ENCODE measurements around the gene LDLRAD4.

The LDLRAD4 gene

DNA sequence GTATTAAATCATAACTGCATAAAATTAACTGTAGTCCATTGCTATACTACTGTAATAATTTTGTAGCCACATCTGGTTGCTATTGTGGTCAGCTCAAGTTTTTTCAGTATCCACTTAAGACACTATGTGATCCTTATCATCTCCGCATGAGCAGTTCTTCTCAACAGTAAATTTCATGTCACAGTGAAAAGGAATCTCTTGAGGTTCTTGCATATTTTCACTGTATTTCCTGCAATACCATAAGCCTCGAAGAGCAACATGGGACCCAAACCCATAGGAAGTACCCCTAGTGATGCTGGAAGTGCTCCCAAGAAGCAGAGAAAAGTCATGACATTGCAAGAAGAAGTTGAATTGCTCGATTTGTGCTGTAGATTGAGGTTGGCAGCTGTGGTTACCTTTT, 86.7 kb downstream of the LDLRAD4 start:
- TF ChIP-seq, protein P1, sequence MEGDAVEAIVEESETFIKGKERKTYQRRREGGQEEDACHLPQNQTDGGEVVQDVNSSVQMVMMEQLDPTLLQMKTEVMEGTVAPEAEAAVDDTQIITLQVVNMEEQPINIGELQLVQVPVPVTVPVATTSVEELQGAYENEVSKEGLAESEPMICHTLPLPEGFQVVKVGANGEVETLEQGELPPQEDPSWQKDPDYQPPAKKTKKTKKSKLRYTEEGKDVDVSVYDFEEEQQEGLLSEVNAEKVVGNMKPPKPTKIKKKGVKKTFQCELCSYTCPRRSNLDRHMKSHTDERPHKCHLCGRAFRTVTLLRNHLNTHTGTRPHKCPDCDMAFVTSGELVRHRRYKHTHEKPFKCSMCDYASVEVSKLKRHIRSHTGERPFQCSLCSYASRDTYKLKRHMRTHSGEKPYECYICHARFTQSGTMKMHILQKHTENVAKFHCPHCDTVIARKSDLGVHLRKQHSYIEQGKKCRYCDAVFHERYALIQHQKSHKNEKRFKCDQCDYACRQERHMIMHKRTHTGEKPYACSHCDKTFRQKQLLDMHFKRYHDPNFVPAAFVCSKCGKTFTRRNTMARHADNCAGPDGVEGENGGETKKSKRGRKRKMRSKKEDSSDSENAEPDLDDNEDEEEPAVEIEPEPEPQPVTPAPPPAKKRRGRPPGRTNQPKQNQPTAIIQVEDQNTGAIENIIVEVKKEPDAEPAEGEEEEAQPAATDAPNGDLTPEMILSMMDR (IDR thresholded peaks at IDR 0.05; ENCODE audit: extremely low read depth, missing control alignments), result no peak
- no peak for DNase-seq (ENCODE audit: low spot score)

DNA sequence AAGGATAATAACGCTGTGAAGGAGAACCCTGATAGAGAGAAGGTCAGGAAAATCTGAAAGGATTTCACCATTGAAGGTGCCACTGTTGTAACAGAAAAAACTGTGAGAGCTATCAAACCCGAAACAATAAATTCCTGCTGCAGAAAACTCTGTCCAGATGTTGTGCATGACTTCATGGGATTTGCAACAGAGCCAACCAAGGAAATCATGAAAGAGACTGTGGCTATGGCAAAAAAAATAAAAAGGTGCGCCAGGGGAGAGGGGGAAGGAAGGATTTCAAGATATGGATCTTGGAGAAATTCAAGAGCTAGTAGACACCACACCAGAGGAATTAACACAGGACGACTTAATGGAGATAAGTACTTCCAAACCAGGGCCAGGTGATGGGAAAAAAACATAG, 88.0 kb downstream of the LDLRAD4 start:
- TF ChIP-seq, protein P1 (IDR thresholded peaks at IDR 0.05; ENCODE audit: extremely low read depth, missing control alignments), result no peak
- DNase-seq (ENCODE audit: low spot score), result no peak

DNA sequence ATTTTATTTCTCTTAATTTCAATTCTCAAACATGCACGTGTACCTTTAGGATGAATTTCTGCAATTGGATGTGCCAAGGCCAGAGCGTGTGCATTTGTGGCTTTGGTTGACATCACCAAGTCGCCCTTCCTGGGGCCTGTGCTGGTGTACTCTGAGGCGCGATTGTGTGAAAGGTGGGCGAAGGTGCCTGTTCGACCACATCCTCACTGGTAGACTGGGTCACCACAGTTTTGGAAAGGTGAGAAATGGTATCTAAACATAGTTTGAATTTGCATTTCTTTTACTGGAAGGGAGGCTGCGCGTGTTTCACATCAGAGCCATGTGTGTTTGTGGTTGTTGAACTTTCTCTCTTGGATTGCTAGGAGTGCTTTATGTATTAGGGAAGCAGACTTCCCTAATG, 89.8 kb downstream of the LDLRAD4 start:
- TF ChIP-seq, protein P1 (IDR thresholded peaks at IDR 0.05; ENCODE audit: extremely low read depth, missing control alignments), result no peak
- DNase-seq (ENCODE audit: low spot score), result no peak

DNA sequence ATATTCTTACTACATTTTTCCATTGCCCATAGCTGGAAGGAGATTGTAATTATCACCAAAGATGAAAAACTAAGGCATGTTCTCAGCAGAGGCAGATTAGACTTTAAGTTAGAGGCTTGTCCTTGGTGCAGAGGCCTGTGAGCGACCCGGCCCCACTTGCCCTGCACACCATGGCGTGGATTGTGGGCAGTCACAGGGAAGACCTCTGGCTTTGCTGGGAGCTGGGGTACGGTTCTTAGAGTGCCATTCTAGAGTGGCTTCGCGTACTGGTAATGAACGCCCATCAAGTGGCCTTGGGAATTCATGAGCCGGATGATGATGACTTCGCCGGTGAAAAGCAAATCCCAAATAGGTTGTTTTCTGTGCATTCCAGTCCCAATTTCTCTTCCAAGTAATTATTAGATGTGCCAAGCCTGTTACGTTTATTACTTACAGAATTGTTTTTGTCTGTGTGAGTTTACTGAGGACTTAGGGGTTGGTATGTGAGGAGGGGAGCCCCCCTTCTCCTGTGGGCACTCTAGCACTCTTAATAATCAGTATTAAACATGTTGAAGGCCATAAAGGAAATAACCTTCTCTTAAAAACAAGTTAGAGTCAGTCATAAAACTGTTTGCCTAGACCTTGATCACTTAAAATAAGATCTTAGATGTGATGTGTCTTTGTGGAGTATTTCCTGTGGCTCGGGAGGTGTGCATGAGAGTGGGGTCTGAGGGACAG, 90.6 kb downstream of the LDLRAD4 start:
- TF ChIP-seq, protein P1 (IDR thresholded peaks at IDR 0.05; ENCODE audit: extremely low read depth, missing control alignments), result no peak
- DNase-seq (ENCODE audit: low spot score), result no peak

DNA sequence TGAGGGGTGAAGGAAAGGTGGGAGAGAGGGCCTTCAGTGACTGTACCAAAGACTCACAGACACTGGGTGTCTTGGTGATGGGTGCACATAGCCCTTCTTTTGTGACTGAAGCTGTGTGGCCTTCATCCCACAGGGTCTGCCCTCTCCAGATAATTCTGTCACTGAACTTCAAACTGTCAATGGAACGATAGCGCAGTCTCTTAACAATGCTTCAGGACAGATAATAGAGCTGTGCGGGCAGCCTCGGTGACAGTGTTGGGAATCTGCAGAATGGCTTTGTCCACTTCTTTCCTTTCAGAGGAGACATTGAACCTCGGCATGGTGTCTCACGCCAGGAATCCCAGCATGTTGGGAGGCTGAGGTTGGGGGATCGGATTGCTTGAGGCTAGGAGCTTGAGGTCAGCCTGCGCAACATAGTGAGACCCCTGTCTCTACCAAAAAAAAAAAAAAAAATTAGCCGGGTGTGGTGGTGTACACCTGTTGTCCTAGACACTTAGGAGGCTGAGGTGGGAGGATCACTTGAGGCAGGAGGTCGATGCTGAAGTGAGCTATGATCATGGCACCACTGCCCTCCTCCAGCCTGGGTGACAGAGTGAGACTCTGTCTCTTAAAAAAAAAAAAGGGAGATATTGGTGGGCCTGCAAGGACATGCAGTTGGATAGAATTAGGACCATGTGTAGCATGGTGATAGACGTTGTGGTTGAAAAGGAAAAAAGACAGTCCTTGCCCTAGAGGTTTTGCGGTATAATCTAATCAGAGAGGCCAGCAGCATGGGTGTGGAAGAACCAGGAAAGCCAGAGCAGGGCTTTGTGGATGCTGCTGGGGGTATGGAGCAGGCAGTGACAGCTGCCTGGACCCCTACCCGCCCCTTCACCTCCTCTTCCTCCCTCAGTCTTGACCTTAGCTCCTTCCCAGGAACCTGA, 91.4 kb downstream of the LDLRAD4 start:
- no peak for DNase-seq (ENCODE audit: low spot score)
- TF ChIP-seq, protein P1 (IDR thresholded peaks at IDR 0.05; ENCODE audit: extremely low read depth, missing control alignments), result no peak

DNA sequence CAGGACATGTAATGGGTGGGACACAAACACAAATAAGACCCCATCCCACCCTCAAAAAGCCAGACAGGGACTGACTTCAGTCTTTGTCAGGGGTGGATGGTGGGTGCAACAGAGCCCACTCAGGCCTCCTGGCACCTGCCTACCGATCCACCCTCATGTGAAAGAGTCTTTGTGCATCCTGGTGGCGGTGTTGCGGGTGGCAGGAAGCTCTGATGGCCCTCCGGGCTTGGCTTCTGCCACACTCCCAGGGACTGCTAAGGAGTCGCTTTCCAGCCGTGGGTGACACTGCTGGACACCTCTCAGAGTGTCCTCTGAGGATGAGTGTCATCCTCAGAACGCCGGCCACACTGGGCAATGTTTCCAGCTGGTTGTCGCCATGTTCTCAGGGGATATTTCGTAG, 92.6 kb downstream of the LDLRAD4 start:
- DNase-seq (ENCODE audit: low spot score), result no peak
- TF ChIP-seq, protein P1 (IDR thresholded peaks at IDR 0.05; ENCODE audit: extremely low read depth, missing control alignments), result no peak

DNA sequence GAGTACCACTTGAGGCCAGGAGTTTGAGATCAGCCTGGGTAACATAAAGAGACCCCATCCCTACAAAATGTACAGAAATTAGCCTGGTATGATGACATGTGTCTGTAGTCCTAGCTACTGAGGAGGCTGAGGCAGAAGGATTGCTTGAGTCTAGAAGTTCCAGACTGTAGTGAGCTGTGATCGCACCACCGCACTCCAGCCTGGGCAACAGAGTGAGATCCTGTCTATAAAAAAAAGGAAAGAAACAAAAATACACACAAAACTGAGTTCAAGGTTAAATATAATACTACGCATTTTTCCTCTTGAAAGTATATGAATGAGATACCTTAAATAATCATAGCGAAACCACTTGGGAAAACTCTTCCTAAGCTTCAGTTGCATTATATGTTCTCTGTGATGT, 94.0 kb downstream of the LDLRAD4 start:
- DNase-seq (ENCODE audit: low spot score), result no peak
- TF ChIP-seq, protein P1 (IDR thresholded peaks at IDR 0.05; ENCODE audit: extremely low read depth, missing control alignments), result no peak

Data from GM20000 (cell line).